GM12878 (cell line): ENCODE data around the gene PTK7. TPM values are rescaled to one million over a fixed set of nuclear protein-coding genes. Genes with fewer than 3 reads are reported as not detected.

ENCODE experiments used
- ATAC-seq: fragments of 200-7000 bp; cut with Tn5 transposase; 3 replicates; pipeline ENCODE4 v1.9.1; 2020; ENCODE audit warnings: mild to moderate bottlenecking, moderate library complexity
- BruUV-seq: library from RNA; stranded (reverse); fragments of 400-500 nt; replicated peaks from 2 replicates; lab custom pipeline; 2021; lab: Mats Ljungman, UMichigan
- CTCF ChIA-PET: fragments of 300-600 bp; sonication (Branson Sonifier 250); formaldehyde crosslinking; extraction: SDS; loops from one replicate; lab custom pipeline; 2021; ENCODE audit warnings: inconsistent platforms; lab: Yijun Ruan, JAX
- POLR2A ChIA-PET: fragments of 350-600 bp; formaldehyde crosslinking; extraction: SDS; loops from one replicate; lab custom pipeline; 2021; ENCODE audit warnings: inconsistent platforms; lab: Charles Lee
- RAD21 ChIA-PET: fragments of 300-600 bp; sonication (Branson Sonifier 250); formaldehyde crosslinking; loops from one replicate; lab custom pipeline; 2023; ENCODE audit warnings: antibody characterized with exemption; ENCODE audit not compliant: unreplicated experiment; lab: Charles Lee
- SMC1A ChIA-PET: fragments of 300-600 bp; sonication (Branson Sonifier 250); formaldehyde crosslinking; loops from one replicate; lab custom pipeline; 2023; ENCODE audit not compliant: unreplicated experiment, uncharacterized antibody; lab: Charles Lee
- DNase-seq: peaks from one replicate; pipeline ENCODE4 v3.0.0-alpha.2; 2011; ENCODE audit warnings: low read depth, low spot score
- FAIRE-seq: peaks from 3 replicates; lab custom pipeline; 2011; peaks lifted over from hg19 to GRCh38; lab: Jason Lieb, UNC
- H2AFZ ChIP-seq: 2 replicates; pipeline ENCODE4 v1.6.0; 2011; ENCODE audit warnings: low read depth, low read length, control low read depth; ENCODE audit not compliant: control insufficient read depth
- H3K27ac ChIP-seq: 2 replicates; pipeline ENCODE4 v1.5.1; 2011; ENCODE audit warnings: control low read depth; ENCODE audit not compliant: control insufficient read depth, insufficient read depth
- H3K27me3 ChIP-seq, 2 experiments: replicated peaks in 1 of 2; 2 replicates each; pipeline versions ENCODE4 v1.6.0 to v1.6.1; 2011; ENCODE audit warnings: low read length in 1 of 2; ENCODE audit not compliant: control insufficient read depth in 2 of 2, insufficient read depth in 2 of 2
- H3K36me3 ChIP-seq, 2 experiments: 2 replicates each; pipeline ENCODE4 v1.5.1; 2011; ENCODE audit warnings: low read length in 1 of 2; ENCODE audit not compliant: control insufficient read depth in 2 of 2, insufficient read depth in 2 of 2
- H3K4me1 ChIP-seq: 2 replicates; pipeline ENCODE4 v1.6.1; 2011; ENCODE audit warnings: mild to moderate bottlenecking, low read length, moderate library complexity, mixed read lengths; ENCODE audit not compliant: control insufficient read depth, insufficient read depth
- H3K4me2 ChIP-seq: 2 replicates; pipeline ENCODE4 v1.6.0; 2011; ENCODE audit warnings: control low read depth; ENCODE audit not compliant: control insufficient read depth, insufficient read depth
- H3K4me3 ChIP-seq: fragments of 200-600 bp; sonication (generic); 2 replicates; pipeline ENCODE4 v1.5.1; 2016
- H3K79me2 ChIP-seq: 2 replicates; pipeline ENCODE4 v1.6.0; 2011; ENCODE audit warnings: low read length; ENCODE audit not compliant: control insufficient read depth, insufficient read depth
- H3K9ac ChIP-seq: 2 replicates; pipeline ENCODE4 v1.8.0; 2011; ENCODE audit warnings: low read length, control low read depth, mixed read lengths; ENCODE audit not compliant: control insufficient read depth, insufficient read depth
- H3K9me3 ChIP-seq: replicated peaks from 3 replicates; pipeline ENCODE4 v1.5.1; 2011; ENCODE audit warnings: mild to moderate bottlenecking, low read length; ENCODE audit not compliant: control insufficient read depth, insufficient read depth
- H4K20me1 ChIP-seq: 2 replicates; pipeline ENCODE4 v1.6.0; 2011; ENCODE audit not compliant: control insufficient read depth, insufficient read depth
- CEBPZ ChIP-seq: fragments of 150-350 bp; IDR thresholded peaks from 2 replicates; pipeline ENCODE4 v1.6.1; 2016; ENCODE audit warnings: low read depth, low read length
- HCFC1 ChIP-seq: fragments of 150-350 bp; IDR thresholded peaks from 2 replicates; pipeline ENCODE4 v1.6.1; 2014; ENCODE audit warnings: low read length
- HSF1 ChIP-seq: fragments of 150-350 bp; IDR thresholded peaks from 2 replicates; pipeline ENCODE4 v1.6.1; 2014; ENCODE audit warnings: mild to moderate bottlenecking, low read depth, low read length
- IRF4 ChIP-seq: IDR thresholded peaks from 2 replicates; pipeline ENCODE4 v1.6.1; 2011; ENCODE audit warnings: low read depth, low read length
- MTA2 ChIP-seq: fragments of 450-650 bp; IDR thresholded peaks from 2 replicates; pipeline ENCODE4 v1.6.1; 2016; ENCODE audit warnings: low read depth, mild to moderate bottlenecking, moderate library complexity
- ZNF24 ChIP-seq: fragments of 450-650 bp; IDR thresholded peaks from 2 replicates; pipeline ENCODE4 v1.6.1; 2017; ENCODE audit warnings: antibody characterized with exemption, mild to moderate bottlenecking
- ZNF274 ChIP-seq: IDR thresholded peaks from one replicate; pipeline ENCODE4 v1.8.0; 2011; ENCODE audit not compliant: insufficient read length, insufficient read depth
- ZZZ3 ChIP-seq: IDR thresholded peaks from 2 replicates; pipeline ENCODE4 v1.6.1; 2011; ENCODE audit warnings: low read depth; ENCODE audit not compliant: control insufficient read depth, insufficient read length
- WGBS: methylation state at CpG from one replicate; pipeline ENCODE4 v1.1.6; 2016; ENCODE audit warnings: low lambda C conversion rate; ENCODE audit not compliant: insufficient replicate concordance, insufficient coverage; ENCODE audit errors: missing lambda C conversion rate; 5-methylcytosine and 5-hydroxymethylcytosine counted together
- in situ Hi-C: fragments of 300-500 bp; cut with MboI; formaldehyde crosslinking; loops from 9 replicates; pipeline ENCODE4 v1.14.3; 2018; ENCODE audit warnings: mixed read lengths
- intact Hi-C: fragments of 100-400 bp; cut with micrococcal nuclease; formaldehyde crosslinking; loops from one replicate; pipeline ENCODE4 v1.14.2; 2022; ENCODE audit not compliant: unreplicated experiment
- polyA plus RNA-seq, 11 experiments: library from polyadenylated mRNA; depleted of rRNA in 4 of 11; unstranded in 6 of 11; stranded (reverse) in 5 of 11; fragments of >200 nt; fragmentation: Nextera tagmentation in 4 of 11; fragmentation: Illumina TruSeq in 1 of 11; extraction: Ambion mirVana in 4 of 11; extraction: Trizol in 1 of 11; gene quantifications; 1 replicate in 1 of 11; 2 replicates in 10 of 11; pipeline versions ENCODE4 v1.2.1 to v1.2.3, GENCODE V29; 2011 to 2016; ENCODE audit warnings: inconsistent platforms in 2 of 11, missing spikeins in 2 of 11, low read depth in 1 of 11
- total RNA-seq, 4 experiments: library from RNA; depleted of rRNA in 3 of 4; stranded (reverse); fragments of >200 nt in 3 of 4; fragmentation: Illumina TruSeq in 1 of 4; extraction: Trizol in 1 of 4; gene quantifications; 2 replicates each; pipeline versions ENCODE4 v1.2.1 to v1.2.3, GENCODE V29; 2013 to 2021

PTK7 gene
- total and polyA plus RNA-seq, 10 of the 15 experiments (the other 5 are each of a cell fraction or from before 2014, with no cell fraction given), result 0.18 to 14.4 (median 3.3) TPM; not detected in 1

- no peaks in the 10 kb centered on the region for H3K9me3 ChIP-seq
- TF ChIP-seq IRF4, result no peak
- no peak for TF ChIP-seq HCFC1
- no peak for TF ChIP-seq ZZZ3
- no peak for TF ChIP-seq ZNF274
- no peak for TF ChIP-seq ZNF24
- TF ChIP-seq CEBPZ, result no peak
- TF ChIP-seq HSF1, result no peak
- TF ChIP-seq MTA2, result no peak
- H3K27ac ChIP-seq, result no peak overlapping the region
- no peak for DNase-seq
- ChIA-PET POLR2A (interaction anchor here (0.6 to 1.4 kb wide), 5 partner anchors 8 to 332 kb away, joined by 3 to 4 read pairs (median 3); partner anchors contain the start of gene TBCC), SMC1A (interaction anchor here (0.7 to 1.1 kb wide), 3 partner anchors 9 to 148 kb away, joined by 3 to 4 read pairs (median 3); partner anchors contain the start of gene CNPY3), RAD21 (interaction anchor here (0.9 to 1.5 kb wide), 3 partner anchors 19 to 66 kb away, joined by 3 to 5 read pairs (median 3); no protein-coding TSS in a partner anchor), CTCF (interaction anchor here (0.8 kb wide), 1 partner anchor 67 kb away, joined by 3 read pairs; no protein-coding TSS in a partner anchor)
- BruUV-seq, result no TSS peak
- peak overlapping the region; percentile 52 for H3K4me3 ChIP-seq
- intact Hi-C loops, result no loop called here
- peaks cover 7% of the 10 kb centered on the region; the same call in 1 of the 2 replicates for H3K4me1 ChIP-seq
- in situ Hi-C loops, result no loop called here
- H3K79me2 ChIP-seq, result no peaks in the 10 kb centered on the region
- no peak for FAIRE-seq
- H3K36me3 ChIP-seq, result no peaks in the 10 kb centered on the region
- peak overlapping the region; percentile 12; the same call in 1 of the 2 replicates for H3K4me2 ChIP-seq
- WGBS, result 64% methylated on average over 8 of the region's 8 CpGs
- peaks cover 8 to 12% of the 10 kb centered on the region in 2 experiments; a peak in 3 of 4 replicates for H3K27me3 ChIP-seq
- H2AFZ ChIP-seq, result no peak overlapping the region
- H3K9ac ChIP-seq, result no peak overlapping the region
- no peaks in the 10 kb centered on the region for H4K20me1 ChIP-seq
- ATAC-seq, result no peak
Measured at GRCh38 chr6:43077333-43077809, 1.3 kb downstream of the PTK7 start.
